GM10847 (cell line): Measurements from ENCODE around the gene BPIFB6.

ENCODE experiments used
- POLR2A ChIP-seq: IDR thresholded peaks from 2 replicates; pipeline ENCODE4 v1.6.1; 2011; ENCODE audit not compliant: insufficient read length; ENCODE audit errors: extremely low read depth

The BPIFB6 gene, protein sequence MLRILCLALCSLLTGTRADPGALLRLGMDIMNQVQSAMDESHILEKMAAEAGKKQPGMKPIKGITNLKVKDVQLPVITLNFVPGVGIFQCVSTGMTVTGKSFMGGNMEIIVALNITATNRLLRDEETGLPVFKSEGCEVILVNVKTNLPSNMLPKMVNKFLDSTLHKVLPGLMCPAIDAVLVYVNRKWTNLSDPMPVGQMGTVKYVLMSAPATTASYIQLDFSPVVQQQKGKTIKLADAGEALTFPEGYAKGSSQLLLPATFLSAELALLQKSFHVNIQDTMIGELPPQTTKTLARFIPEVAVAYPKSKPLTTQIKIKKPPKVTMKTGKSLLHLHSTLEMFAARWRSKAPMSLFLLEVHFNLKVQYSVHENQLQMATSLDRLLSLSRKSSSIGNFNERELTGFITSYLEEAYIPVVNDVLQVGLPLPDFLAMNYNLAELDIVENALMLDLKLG

DNA sequence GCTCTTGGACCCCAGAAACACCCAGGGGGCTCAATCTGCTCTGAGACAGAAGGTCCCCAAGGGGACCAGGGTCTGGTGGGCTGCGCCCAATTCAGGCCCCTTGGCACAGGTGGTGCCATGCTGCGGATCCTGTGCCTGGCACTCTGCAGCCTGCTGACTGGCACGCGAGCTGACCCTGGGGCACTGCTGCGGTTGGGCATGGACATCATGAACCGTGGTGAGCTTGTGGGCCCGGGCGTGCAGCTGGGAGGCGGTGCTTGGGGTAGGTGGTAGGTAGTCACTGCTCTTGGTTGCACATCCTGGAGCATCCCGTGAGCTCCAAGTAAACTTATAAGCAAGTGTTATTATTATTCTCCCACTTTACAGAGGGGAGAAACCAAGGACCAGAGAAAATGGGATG, at the start of gene BPIFB6:
Gene BPIFB6, plus strand, starts transcription at position 118 of the 400 bp plus-strand sequence. Its CDS starts 0 bp downstream, at position 118.
- TF ChIP-seq POLR2A = no peak

DNA sequence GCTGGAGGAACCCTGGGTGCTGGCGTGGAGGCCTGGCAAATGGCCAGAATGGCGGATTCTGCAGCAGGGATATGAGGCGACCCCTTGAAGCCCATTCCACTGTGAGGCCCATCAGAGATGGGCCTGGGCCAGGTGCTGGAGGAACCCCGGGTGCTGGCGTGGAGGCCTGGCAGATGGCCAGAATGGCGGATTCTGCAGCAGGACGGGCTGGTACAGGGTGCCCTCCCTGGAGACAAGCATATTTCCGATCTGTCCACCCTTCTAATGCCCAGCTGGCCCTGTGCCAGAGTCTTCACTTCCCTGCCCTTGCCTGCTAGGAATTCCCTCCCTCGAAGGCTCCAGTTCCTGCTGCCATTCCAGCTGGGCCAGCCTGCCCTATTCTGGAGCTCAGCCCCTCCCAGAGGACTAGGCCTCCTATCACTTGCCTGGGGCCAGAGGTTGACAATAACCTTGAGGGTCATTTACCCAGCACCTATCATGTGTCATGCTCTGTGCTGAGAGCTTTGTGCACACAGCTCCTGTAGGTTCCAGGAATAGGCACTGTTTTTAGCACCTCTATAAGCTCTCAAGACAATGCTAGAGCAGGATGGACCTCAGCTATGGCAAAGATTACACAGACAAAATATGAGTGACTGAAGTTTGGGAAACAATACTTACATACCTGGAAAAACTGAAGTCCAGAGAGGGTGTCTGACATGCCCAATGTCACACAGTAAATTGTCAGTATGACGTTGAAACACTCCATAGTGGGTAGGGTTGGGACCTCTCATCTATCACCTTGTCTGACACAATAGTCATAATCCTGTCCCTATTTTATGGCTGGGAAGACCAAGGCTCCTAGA, 48.6 kb upstream of the BPIFB6 start:
- TF ChIP-seq POLR2A = no peak

DNA sequence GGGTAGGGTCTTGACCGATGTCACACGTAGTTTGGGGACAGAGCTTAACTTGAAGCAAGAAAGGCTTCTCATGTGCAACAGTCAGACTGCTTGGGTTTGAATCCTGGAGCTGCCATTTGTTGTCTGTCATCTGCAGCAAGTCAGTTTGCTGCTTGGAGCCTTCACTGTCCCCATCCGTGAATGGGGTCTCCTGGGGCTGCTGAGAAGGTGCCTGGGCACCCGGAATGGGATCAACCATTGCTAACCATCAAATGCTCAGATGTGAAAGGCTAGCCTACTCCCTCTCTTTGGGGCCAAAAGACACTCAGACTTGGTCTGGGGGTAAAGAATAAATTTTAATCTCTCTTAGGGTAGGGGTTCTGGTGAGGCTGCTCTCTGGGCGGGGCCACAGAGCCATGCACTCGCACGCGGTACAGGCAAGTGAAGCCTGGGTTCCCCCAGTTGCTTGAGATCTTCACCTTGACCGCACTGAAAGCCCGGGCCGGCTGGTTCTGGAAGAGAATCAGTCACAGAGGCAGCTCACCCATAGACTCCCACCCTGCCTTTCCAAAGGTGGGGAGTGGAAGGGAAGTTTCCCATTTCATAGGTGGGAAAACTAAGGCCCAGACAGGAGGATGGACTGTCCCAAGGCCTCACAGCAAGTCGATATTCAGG, 47.9 kb upstream of the BPIFB6 start:
- no peak for TF ChIP-seq POLR2A

DNA sequence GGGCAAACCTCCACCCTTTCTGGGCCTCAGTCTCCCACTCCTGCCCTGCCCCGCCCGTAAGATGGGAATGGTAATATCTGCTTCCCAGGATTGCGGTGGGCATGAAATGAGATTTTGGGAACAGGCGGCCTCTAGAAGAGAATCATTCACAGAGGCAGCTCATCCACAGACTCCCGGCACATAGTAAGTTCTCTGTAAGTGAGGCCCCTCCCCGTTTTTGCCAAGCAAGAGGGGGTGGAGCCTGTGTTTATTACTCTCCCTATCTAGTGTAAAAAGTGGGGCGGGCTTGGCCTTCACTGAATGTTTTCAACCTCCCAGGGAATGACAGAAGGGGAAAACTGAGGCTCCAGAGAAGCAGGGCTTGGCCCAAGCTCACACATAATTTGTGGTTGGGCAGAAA, 47.3 kb upstream of the BPIFB6 start:
- TF ChIP-seq POLR2A = no peak

DNA sequence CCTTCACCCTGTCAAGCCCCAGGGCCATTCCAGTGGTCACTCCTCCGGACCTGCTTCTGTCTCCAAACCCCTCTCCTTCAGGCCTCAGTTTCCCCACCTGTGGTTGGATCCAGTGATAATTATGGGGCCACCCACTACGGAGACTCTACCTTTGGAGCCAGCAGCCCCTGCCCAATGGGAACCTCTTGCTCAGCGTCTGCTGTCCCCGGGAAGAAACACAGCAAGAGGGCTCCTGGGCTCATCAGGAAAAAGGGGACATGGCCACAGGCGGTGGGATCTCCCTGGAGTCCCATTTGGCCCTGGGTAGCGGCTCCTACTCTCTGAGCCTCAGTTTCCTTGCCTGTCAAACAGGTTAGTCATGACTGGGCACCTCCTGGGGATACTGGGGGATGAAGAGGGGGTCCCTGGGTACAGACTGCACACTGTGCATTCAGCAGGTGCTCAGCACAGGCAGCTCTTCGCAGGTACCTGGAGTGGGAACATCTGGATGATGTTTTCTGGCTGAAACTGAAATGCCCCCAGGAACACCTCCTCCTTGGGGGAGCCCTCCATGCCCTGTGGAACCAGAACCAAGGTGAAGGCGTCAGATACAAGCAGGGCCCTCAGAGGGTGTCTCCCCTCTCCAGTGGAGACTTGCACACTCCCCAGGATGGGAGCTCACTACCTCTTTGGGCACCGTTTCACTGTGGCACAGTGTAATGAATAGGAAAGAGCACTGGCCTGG, 46.7 kb upstream of the BPIFB6 start:
- TF ChIP-seq POLR2A = no peak

DNA sequence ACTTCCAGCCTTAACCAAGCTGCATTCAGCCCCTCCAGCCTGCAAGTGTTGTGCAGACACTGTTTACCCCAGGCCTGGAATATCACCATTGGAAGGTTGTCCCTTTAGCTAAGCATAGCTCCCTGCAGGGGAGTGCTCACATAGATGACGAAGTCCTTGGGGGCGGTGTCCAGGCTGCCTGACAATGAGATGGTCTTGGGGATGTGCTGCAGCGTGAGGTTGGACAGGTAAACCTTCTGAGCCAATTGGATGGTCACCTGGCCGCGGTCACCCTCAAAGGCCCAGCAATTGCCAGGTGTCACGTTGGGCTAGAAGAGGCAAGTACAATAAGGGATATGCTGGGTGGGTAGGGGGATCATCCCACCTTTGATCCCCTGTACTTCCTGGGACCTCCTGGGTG, 45.9 kb upstream of the BPIFB6 start:
- TF ChIP-seq POLR2A = no peak

DNA sequence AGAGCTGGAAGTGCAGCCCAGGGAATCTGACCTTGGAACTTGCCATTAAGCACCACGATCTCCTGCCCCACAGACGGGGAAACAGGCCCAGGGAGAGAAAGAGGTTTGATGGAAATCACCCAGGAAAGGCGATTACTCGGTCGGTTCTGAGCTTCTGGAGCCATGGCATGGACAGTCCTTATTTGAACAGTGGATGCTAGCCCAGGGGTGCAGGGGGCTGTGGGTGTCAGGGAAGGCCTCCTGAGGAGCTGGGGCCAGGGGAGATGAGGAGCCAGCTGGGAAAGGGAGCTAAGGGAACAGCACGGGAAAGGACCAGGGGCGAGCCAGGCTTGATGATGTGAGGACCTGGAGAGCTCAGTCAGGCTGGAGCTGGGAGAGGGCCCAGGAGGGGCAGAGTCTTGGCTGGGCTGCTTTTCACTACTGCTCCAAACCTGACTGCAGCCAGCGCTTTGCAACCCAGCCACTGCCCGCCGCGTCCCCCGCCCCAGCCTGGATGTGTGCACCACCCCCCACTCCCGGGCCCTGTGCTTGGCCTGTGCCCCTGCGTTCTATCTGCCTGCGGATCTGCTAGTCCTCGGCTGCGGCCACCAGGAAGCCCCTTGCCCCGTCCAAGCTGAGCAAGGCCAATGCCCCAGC, 45.0 kb upstream of the BPIFB6 start:
- TF ChIP-seq POLR2A = no peak

DNA sequence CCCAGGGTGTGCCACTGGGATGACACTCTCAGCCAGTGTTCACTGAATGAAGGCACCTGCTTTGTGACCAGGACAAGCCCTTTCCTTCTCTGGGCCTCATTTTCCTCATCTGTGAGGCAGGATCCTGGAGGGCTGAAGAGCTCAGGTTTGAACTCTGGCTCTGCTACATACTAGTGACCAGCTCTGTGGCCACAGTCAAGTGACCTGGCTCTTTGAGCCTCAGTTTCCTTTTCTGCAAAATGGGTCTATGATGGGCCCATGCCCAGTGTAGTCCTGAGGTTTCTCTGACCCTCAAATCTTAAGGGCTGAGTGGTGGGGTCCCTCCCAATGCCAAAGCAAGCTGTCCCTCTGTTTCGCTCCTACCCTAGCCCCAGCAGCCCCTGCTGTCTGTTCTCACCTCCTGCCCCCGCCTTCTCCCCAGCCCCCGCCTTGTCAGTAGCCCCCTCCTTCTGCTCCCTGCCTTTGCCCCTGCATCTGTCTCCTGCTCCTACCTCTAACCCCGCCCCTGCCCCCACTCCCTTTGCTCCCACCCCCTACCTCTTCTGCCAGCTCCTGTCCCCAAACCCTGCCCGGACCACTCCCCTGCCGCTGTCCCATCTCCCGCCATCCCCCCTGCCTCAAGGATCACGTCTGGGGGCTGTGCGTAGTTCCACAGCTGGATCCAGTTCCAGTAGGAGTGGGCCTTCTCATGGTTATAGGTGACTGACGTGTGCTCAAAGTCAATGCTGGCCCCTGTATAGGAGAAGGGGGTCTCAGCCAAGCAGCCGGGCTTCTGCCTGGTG, 44.2 kb upstream of the BPIFB6 start:
- no peak for TF ChIP-seq POLR2A

DNA sequence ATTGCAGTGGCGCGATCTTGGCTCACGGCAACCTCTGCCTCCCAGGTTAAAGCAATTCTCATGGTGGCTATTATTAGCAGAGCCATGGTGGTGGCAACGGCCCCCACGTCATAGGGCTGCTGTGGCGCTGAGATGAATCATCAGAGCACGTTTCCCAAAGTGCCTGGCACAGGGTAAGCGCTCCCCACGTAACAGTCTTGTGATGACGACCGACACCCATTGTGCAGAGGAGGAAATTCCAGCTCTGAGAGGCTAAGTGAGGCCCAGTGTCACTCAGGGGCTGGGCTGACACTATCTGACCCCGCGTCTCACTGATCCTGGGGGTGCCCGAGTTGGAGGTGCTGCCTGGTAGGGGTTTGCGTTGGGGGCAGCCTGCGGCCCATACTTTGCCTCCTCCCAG, 43.4 kb upstream of the BPIFB6 start:
- TF ChIP-seq POLR2A = no peak

DNA sequence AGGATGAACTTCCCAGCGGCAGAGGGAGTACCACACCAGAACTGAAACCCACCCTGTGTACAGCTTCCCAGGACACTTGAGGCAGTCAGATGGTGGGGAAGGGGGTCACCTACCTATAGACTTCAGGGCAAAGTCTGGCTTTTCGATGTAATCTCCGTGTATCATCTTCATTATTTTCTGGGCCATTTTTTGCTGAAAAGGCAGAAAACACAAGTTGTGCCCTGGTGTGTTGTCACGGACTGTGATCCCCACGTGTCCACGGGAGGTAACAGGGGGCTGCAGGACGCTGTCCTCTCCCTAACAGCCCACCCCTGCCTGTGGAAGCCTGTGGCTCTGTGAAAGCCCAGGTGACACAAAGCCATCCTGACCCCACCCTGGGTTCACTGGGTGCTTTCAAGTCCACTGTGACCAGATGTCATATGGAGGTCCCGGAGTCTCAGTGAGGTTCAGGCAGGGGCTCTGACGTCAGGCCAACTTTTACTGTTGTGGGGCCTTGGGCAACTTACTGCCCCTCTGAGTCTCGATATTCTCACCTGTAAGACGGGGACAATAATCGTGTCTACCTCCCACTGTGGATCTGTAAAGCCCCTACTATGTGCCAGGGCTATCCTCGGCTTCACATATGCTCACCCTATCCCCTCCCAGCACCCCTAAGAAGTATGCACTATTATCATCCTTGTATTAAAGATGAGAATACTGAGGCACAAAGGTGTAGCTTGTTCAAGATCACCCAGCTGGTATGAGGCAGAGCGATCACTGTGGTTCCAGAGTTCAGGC, 41.8 kb upstream of the BPIFB6 start:
- no peak for TF ChIP-seq POLR2A

DNA sequence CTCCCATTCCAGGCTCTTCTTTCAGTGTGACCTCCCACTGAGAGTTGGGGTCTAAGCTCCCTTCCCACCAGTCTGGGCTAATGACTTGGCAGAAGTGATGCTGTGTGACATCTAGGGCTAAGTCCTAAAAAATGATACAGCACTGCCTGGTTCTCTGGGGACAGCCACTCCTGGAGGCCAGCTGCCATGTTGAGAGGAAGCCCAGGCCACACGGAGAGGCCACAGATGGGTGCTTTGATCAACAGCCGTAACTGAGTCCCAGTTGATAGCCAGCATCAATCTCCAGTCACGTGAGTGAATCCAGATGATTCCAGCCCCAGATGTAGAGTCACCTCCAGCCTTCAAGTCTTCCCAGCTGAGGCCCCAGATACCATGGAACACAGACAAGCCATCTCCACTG, 41.0 kb upstream of the BPIFB6 start:
- no peak for TF ChIP-seq POLR2A

DNA sequence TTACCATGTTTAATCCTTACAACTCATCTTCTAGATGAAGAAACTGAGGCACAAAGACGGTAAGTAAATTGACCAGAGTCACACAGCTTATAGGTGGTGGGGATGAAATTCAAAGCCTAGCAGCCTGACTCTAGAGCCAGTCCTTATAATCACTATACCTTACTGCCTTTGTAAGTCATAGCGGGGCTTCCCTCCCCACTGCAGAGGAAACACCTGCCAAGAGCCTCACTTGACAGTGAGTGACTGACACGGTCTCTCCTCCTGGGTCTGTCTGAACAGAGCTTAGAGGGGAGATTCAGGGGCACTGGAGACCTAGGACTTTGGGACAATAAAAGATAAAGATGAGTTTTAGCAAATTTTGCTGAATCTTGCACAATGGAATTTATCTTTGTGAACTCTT, 40.1 kb upstream of the BPIFB6 start:
- no peak for TF ChIP-seq POLR2A
